Measurements from ENCODE around the gene SLC6A17.

DNA sequence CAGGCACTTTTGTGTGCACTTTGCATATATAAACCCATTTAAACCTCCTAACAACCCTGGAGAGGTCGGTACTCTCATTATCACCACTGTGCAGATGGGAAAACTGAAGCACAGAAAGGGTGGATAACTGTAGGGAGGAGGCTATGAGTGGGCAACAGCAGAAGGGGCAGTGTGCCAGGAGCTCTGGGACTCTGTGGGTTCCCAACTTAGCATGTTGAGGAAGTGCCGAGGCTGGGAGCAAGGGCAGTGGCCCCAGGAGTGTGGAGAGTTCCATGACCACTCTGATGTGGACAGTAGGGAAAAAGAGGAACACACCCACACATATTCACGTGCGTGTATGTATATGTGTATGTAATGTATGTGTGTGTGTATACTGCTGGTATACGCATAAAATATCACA lies 34.2 kb downstream of the SLC6A17 start:
- TF ChIP-seq GATA2 (IDR thresholded peaks at IDR 0.05; ENCODE audit: low read depth, low read length) (no peak), GATA3 (IDR thresholded peaks at IDR 0.05; ENCODE audit: low read depth, low read length) (no peak)
